HCT116 (cell line): ENCODE measurements around the gene KCND2. TPM values are rescaled to one million over a fixed set of nuclear protein-coding genes. Genes with fewer than 3 reads are reported as not detected.

Source experiments
- ATAC-seq: fragments of 200-7000 bp; cut with Tn5 transposase; 2 replicates; pipeline ENCODE4 v1.9.1; 2020; ENCODE audit warnings: mild to moderate bottlenecking, moderate library complexity
- BruUV-seq: library from RNA; stranded (reverse); fragments of 400-500 nt; replicated peaks from 2 replicates; lab custom pipeline; 2021; lab: Mats Ljungman, UMichigan
- CTCF ChIA-PET: fragments of 300-600 bp; sonication (Branson Sonifier 250); formaldehyde crosslinking; loops from one replicate; lab custom pipeline; 2021; ENCODE audit warnings: antibody characterized with exemption; lab: Charles Lee
- POLR2A ChIA-PET: fragments of 300-600, 350-600 bp; sonication (Branson Sonifier 250); formaldehyde crosslinking; loops from one replicate; lab custom pipeline; 2021; ENCODE audit warnings: antibody characterized with exemption; lab: Charles Lee
- RAD21 ChIA-PET, 2 experiments: fragments of 300-600 bp; sonication (Branson Sonifier 250); formaldehyde crosslinking; loops; one replicate each; lab custom pipeline; 2023; ENCODE audit warnings: low total read pairs in 2 of 2; ENCODE audit not compliant: uncharacterized antibody in 2 of 2, unreplicated experiment in 2 of 2, low non-redundant PET in 1 of 2; lab: Charles Lee
- DNase-seq: peaks from one replicate; pipeline ENCODE4 v3.0.0-alpha.2; 2010; ENCODE audit warnings: low read depth, low spot score
- H2AFZ ChIP-seq: fragments of 200-600 bp; shearing (Covaris generic), sonication (generic); 2 replicates; pipeline ENCODE4 v1.6.1; 2017; ENCODE audit warnings: low read depth, mixed run types, mixed read lengths, antibody characterized with exemption, low read length; ENCODE audit not compliant: poor library complexity, severe bottlenecking
- H3K27ac ChIP-seq: 2 replicates; pipeline ENCODE4 v1.5.1; 2012; ENCODE audit warnings: low read depth, low read length
- H3K27me3 ChIP-seq: fragments of 200-600 bp; sonication (generic); 2 replicates; pipeline ENCODE4 v1.6.1; 2016; ENCODE audit warnings: mixed run types, low read length, mixed read lengths; ENCODE audit not compliant: insufficient read depth
- H3K36me3 ChIP-seq, 2 experiments: fragments of 200-500 bp in 1 of 2; fragments of 200-600 bp in 1 of 2; sonication (Bioruptor generic) in 1 of 2; sonication (generic) in 1 of 2; 2 replicates each; pipeline versions ENCODE4 v1.5.1 to v1.6.1; 2014 to 2016; ENCODE audit warnings: low read length in 2 of 2, inconsistent platforms in 1 of 2, mixed read lengths in 1 of 2, mixed run types in 1 of 2; ENCODE audit not compliant: insufficient read depth in 2 of 2, control insufficient read depth in 1 of 2
- H3K4me1 ChIP-seq, 2 experiments: fragments of 200-600 bp in 1 of 2; sonication (generic) in 1 of 2; 2 replicates each; pipeline versions ENCODE4 v1.5.1 to v1.6.1; 2012 to 2017; ENCODE audit warnings: low read length in 2 of 2, inconsistent platforms in 1 of 2, mild to moderate bottlenecking in 1 of 2, mixed read lengths in 1 of 2, mixed run types in 1 of 2, moderate library complexity in 1 of 2; ENCODE audit not compliant: insufficient read depth in 2 of 2, control insufficient read depth in 1 of 2
- H3K4me2 ChIP-seq: fragments of 200-600 bp; sonication (generic); 2 replicates; pipeline ENCODE4 v1.6.1; 2017; ENCODE audit warnings: mixed run types, low read length, mixed read lengths
- H3K4me3 ChIP-seq, 2 experiments: fragments of 200-600 bp in 1 of 2; sonication (generic) in 1 of 2; replicated peaks in 1 of 2; 2 replicates each; pipeline ENCODE4 v1.5.1; 2011 to 2016; ENCODE audit warnings: low read length in 2 of 2, control low read depth in 1 of 2, low read depth in 1 of 2, mild to moderate bottlenecking in 1 of 2, mixed read lengths in 1 of 2, mixed run types in 1 of 2
- H3K79me2 ChIP-seq: fragments of 200-600 bp; sonication (generic); 2 replicates; pipeline ENCODE4 v1.6.1; 2017; ENCODE audit warnings: mild to moderate bottlenecking, mixed run types, low read length, moderate library complexity, mixed read lengths; ENCODE audit not compliant: insufficient read depth
- H3K9ac ChIP-seq: fragments of 200-600 bp; sonication (generic); 2 replicates; pipeline ENCODE4 v1.6.1; 2016; ENCODE audit warnings: low read length, mixed read lengths
- H3K9me2 ChIP-seq: fragments of 200-600 bp; sonication (generic), shearing (Covaris generic); 2 replicates; pipeline ENCODE4 v1.6.1; 2017; ENCODE audit warnings: mixed run types, mild to moderate bottlenecking, moderate library complexity; ENCODE audit not compliant: insufficient read depth
- H3K9me3 ChIP-seq, 2 experiments: fragments of 200-500 bp in 1 of 2; fragments of 200-600 bp in 1 of 2; sonication (Bioruptor generic) in 1 of 2; sonication (generic) in 1 of 2; 2 replicates each; pipeline ENCODE4 v1.6.1; 2014 to 2017; ENCODE audit warnings: low read length in 2 of 2, mixed read lengths in 2 of 2, inconsistent platforms in 1 of 2, low read depth in 1 of 2, mild to moderate bottlenecking in 1 of 2, mixed run types in 1 of 2, moderate library complexity in 1 of 2; ENCODE audit not compliant: control insufficient read depth in 1 of 2, insufficient read depth in 1 of 2
- H4K20me1 ChIP-seq: fragments of 200-600 bp; sonication (generic), shearing (Covaris generic); 2 replicates; pipeline ENCODE4 v1.6.1; 2017; ENCODE audit warnings: mixed run types, mild to moderate bottlenecking, moderate library complexity; ENCODE audit not compliant: insufficient read depth
- ATF3 ChIP-seq: IDR thresholded peaks from 2 replicates; pipeline ENCODE4 v1.6.1; 2012
- REST ChIP-seq: IDR thresholded peaks from 2 replicates; pipeline ENCODE4 v1.6.1; 2012; ENCODE audit warnings: low read depth
- ZFX ChIP-seq: fragments of 450-650 bp; IDR thresholded peaks from 2 replicates; pipeline ENCODE4 v1.6.1; 2017
- intact Hi-C: fragments of 100-400 bp; cut with micrococcal nuclease; formaldehyde crosslinking; loops from 2 replicates; pipeline ENCODE4 v1.10.0; 2022
- total RNA-seq: library from RNA; stranded (reverse); gene quantifications from one replicate; pipeline ENCODE4 v1.2.1, GENCODE V29; 2021; ENCODE audit not compliant: unreplicated experiment

Gene KCND2
- total RNA-seq, 1 experiment from 2014 or later: 0.05 TPM

- H3K4me3 ChIP-seq: no peak overlapping the region
- intact Hi-C loops: loop anchor here (5.0 kb wide), 1 partner anchor 314 kb away; no protein-coding TSS in a partner anchor
- ChIA-PET RAD21 (no interaction called here), POLR2A (no interaction called here), CTCF (interaction anchor here (1.4 to 3.4 kb wide), 5 partner anchors 13 to 283 kb away, joined by 3 to 13 read pairs (median 6); no protein-coding TSS in a partner anchor)
- BruUV-seq: no TSS peak
- H4K20me1 ChIP-seq: no peaks in the 10 kb centered on the region
- no peak overlapping the region for H2AFZ ChIP-seq
- H3K79me2 ChIP-seq: no peaks in the 10 kb centered on the region
- no peak overlapping the region for H3K4me2 ChIP-seq
- H3K36me3 ChIP-seq: no peaks in the 10 kb centered on the region
- ATAC-seq: no peak
- H3K9me3 ChIP-seq: no peaks in the 10 kb centered on the region
- TF ChIP-seq REST (no peak), ATF3 (no peak), ZFX (no peak)
- no peaks in the 10 kb centered on the region for H3K27me3 ChIP-seq
- H3K9ac ChIP-seq: no peak overlapping the region
- DNase-seq: no peak
- peaks cover 2 to 10% of the 10 kb centered on the region in 2 experiments; a peak in 3 of 4 replicates for H3K4me1 ChIP-seq
- no peak overlapping the region for H3K27ac ChIP-seq
- no peaks in the 10 kb centered on the region for H3K9me2 ChIP-seq
These were observed 520.4 kb downstream of the KCND2 start for GRCh38 chr7:120793213-120793936.
